ENCODE results near the gene USP43. TPM values are rescaled to one million over a fixed set of nuclear protein-coding genes. Genes with fewer than 3 reads are reported as not detected.

The USP43 gene
- total RNA-seq, 1 experiment from 2014 or later = 0.34 TPM

GRCh38 chr17:9769036-9769695 is 123.8 kb downstream of the USP43 start:
- BruUV-seq (replicated peaks) = no TSS peak
- intact Hi-C loops (cut with micrococcal nuclease; ENCODE audit: unreplicated experiment) = no loop called here
- H3K36me3 ChIP-seq (ENCODE audit: insufficient read depth, low read length, poor library complexity, severe bottlenecking) = no peaks in the 10 kb centered on the region

GRCh38 chr17:9771465-9771864 is 126.1 kb downstream of the USP43 start:
- no peak for DNase-seq (ENCODE audit: low spot score)
- TF ChIP-seq CTCF (conservative IDR thresholded peaks at IDR 0.05; ENCODE audit: low read depth, low read length) = no peak
- TF ChIP-seq EZH2 (IDR thresholded peaks at IDR 0.05; ENCODE audit: borderline replicate concordance, low read depth, low read length, poor library complexity, severe bottlenecking) = no peak
- intact Hi-C loops (cut with micrococcal nuclease; ENCODE audit: unreplicated experiment) = no loop called here
- Histone ChIP-seq H3K4me1 (ENCODE audit: insufficient read depth, low read length, poor library complexity, severe bottlenecking) (no peaks in the 10 kb centered on the region), H3K4me3 (ENCODE audit: low read depth, low read length, poor library complexity, severe bottlenecking) (no peak overlapping the region), H3K27ac (ENCODE audit: low read depth, low read length, poor library complexity, severe bottlenecking) (no peak overlapping the region), H3K36me3 (ENCODE audit: insufficient read depth, low read length, poor library complexity, severe bottlenecking) (no peaks in the 10 kb centered on the region), H3K9me3 (ENCODE audit: low read depth, low read length, poor library complexity, severe bottlenecking) (no peaks in the 10 kb centered on the region), H3K27me3 (replicated peaks; ENCODE audit: insufficient read depth, low read depth, low read length, poor library complexity) (peaks cover 15% of the 10 kb centered on the region)
- BruUV-seq (replicated peaks) = no TSS peak
- ChIA-PET CTCF (no interaction called here), POLR2A (ENCODE audit: low non-redundant PET) (no interaction called here)

More at GRCh38 chr17:9769036-9769695, 123.8 kb downstream of the USP43 start:
- no peak overlapping the region for H3K4me3 ChIP-seq (ENCODE audit: low read depth, low read length, poor library complexity, severe bottlenecking)
- POLR2A ChIA-PET (ENCODE audit: low non-redundant PET) = no interaction called here
- H3K27ac ChIP-seq (ENCODE audit: low read depth, low read length, poor library complexity, severe bottlenecking) = no peak overlapping the region
- DNase-seq (ENCODE audit: low spot score) = no peak
- peaks cover 13% of the 10 kb centered on the region for H3K27me3 ChIP-seq (replicated peaks; ENCODE audit: insufficient read depth, low read depth, low read length, poor library complexity)
- no peaks in the 10 kb centered on the region for H3K9me3 ChIP-seq (ENCODE audit: low read depth, low read length, poor library complexity, severe bottlenecking)
- TF ChIP-seq EZH2 (IDR thresholded peaks at IDR 0.05; ENCODE audit: borderline replicate concordance, low read depth, low read length, poor library complexity, severe bottlenecking) (no peak), CTCF (conservative IDR thresholded peaks at IDR 0.05; ENCODE audit: low read depth, low read length) (no peak)
- H3K4me1 ChIP-seq (ENCODE audit: insufficient read depth, low read length, poor library complexity, severe bottlenecking) = no peaks in the 10 kb centered on the region
- CTCF ChIA-PET = interaction anchor here (1.0 kb wide), 2 partner anchors 25 to 40 kb away, joined by 5 to 10 read pairs; no protein-coding TSS in a partner anchor

- Histone ChIP-seq H3K4me3 (ENCODE audit: low read depth, low read length, poor library complexity, severe bottlenecking) (no peak overlapping the region), H3K36me3 (ENCODE audit: insufficient read depth, low read length, poor library complexity, severe bottlenecking) (no peaks in the 10 kb centered on the region), H3K27me3 (replicated peaks; ENCODE audit: insufficient read depth, low read depth, low read length, poor library complexity) (peaks cover 24% of the 10 kb centered on the region), H3K9me3 (ENCODE audit: low read depth, low read length, poor library complexity, severe bottlenecking) (no peaks in the 10 kb centered on the region), H3K27ac (ENCODE audit: low read depth, low read length, poor library complexity, severe bottlenecking) (no peak overlapping the region), H3K4me1 (ENCODE audit: insufficient read depth, low read length, poor library complexity, severe bottlenecking) (no peaks in the 10 kb centered on the region)
- TF ChIP-seq CTCF (conservative IDR thresholded peaks at IDR 0.05; ENCODE audit: low read depth, low read length) (no peak), EZH2 (IDR thresholded peaks at IDR 0.05; ENCODE audit: borderline replicate concordance, low read depth, low read length, poor library complexity, severe bottlenecking) (no peak)
- no peak for DNase-seq (ENCODE audit: low spot score)
- ChIA-PET CTCF (interaction anchor here (0.6 kb wide), 1 partner anchor 196 kb away, joined by 4 read pairs; no protein-coding TSS in a partner anchor), POLR2A (ENCODE audit: low non-redundant PET) (no interaction called here)
- intact Hi-C loops (cut with micrococcal nuclease; ENCODE audit: unreplicated experiment) = no loop called here
- no TSS peak for BruUV-seq (replicated peaks)
These were observed 127.3 kb downstream of the USP43 start for GRCh38 chr17:9772658-9773057.
